Neural crest cell (in vitro differentiated cells): Measurements from ENCODE around the gene ASCC3. TPM values are rescaled to one million over a fixed set of nuclear protein-coding genes. Genes with fewer than 3 reads are reported as not detected.
"Not testable (repeated sequence)": the region's sequence is repeated elsewhere in the genome, so short reads cannot be mapped to it uniquely, and the experiment has no call there.

Source experiments
- DNase-seq: peaks from one replicate; pipeline ENCODE4 v3.0.0; 2021; ENCODE audit warnings: low read depth, mixed read lengths, low spot score
- H3K27ac Mint-ChIP-seq: one replicate; pipeline ENCODE4 v1.8.0; 2021; ENCODE audit warnings: mild to moderate bottlenecking, mixed read lengths; ENCODE audit not compliant: unreplicated experiment
- H3K27me3 Mint-ChIP-seq: 2 replicates; pipeline ENCODE4 v1.8.0; 2021; ENCODE audit warnings: low read depth, mild to moderate bottlenecking, mixed read lengths
- H3K36me3 Mint-ChIP-seq: 2 replicates; pipeline ENCODE4 v1.8.0; 2021; ENCODE audit warnings: low read depth, mild to moderate bottlenecking, mixed read lengths
- H3K4me1 Mint-ChIP-seq: 2 replicates; pipeline ENCODE4 v1.8.0; 2021; ENCODE audit warnings: mixed read lengths
- H3K4me3 Mint-ChIP-seq: one replicate; pipeline ENCODE4 v1.8.0; 2021; ENCODE audit warnings: mild to moderate bottlenecking, mixed read lengths
- H3K9me3 Mint-ChIP-seq: 2 replicates; pipeline ENCODE4 v1.8.0; 2021; ENCODE audit warnings: mixed read lengths
- CTCF ChIP-seq: fragments of 200-600 bp; sonication (generic); conservative IDR thresholded peaks from 2 replicates; pipeline ENCODE4 v1.5.0; 2021; ENCODE audit warnings: antibody characterized with exemption, mild to moderate bottlenecking
- total RNA-seq: library from RNA; stranded (reverse); gene quantifications from 2 replicates; pipeline ENCODE4 v1.2.1, GENCODE V29; 2021

Gene ASCC3
- total RNA-seq, 1 donor from 2014 or later, result 31.4 TPM

DNA sequence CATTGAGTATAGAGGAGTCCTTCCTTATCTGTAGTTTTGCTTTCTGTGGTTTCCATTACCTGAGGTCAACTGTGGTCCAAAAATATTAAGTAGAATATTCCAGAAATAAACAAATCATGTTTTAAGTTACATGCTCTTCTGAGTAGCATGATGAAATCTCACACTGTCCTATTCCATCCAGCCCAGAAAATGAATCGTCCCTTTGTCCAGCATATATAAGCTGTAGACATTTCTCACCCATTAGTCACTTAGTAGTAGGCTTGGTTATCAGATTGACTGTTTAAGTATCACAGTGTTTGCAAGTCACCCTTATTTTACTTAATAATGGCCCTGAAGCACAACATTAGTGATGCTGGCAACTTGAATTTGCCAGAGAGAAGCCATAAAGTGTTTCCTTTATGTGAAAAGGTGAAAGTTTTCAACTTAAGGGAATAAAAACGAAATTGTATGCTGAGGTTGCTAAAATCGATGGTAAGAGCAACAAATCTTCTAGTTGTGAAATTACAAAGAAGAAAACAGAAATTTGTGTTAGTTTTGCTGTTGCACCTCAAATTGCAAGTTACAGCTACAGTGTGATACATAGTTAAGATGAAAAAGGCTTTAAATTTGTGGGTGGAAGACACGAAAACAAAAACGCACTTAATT lies 217.8 kb downstream of the ASCC3 start:
- H3K4me1 Mint-ChIP-seq, result no peaks in the 10 kb centered on the region

DNA sequence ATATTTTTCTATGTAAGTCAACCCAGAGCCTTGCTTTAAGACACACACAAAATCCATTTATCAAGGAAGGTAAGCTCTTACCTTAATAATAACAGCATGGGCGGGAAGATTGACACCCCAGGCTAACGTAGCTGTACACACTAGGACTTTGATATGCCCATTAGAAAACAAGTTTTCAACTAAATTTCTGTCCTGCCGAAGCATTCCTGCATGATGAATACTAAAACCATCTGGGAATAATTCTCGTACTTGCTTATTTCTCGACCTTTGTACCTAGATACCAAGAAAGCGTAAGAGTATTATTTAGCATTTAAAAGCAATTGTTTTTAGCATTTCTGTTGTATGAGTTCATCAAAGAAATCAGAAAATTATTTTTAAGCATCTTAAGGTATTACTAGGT lies 218.9 kb downstream of the ASCC3 start:
- Mint-ChIP-seq H3K4me3 (no peak overlapping the region), H3K36me3 (no peaks in the 10 kb centered on the region), H3K27me3 (no peaks in the 10 kb centered on the region), H3K4me1 (no peaks in the 10 kb centered on the region), H3K9me3 (no peaks in the 10 kb centered on the region), H3K27ac (no peak overlapping the region)
- no peak for DNase-seq
- TF ChIP-seq CTCF, result no peak

More for the DNA sequence above, 217.8 kb downstream of the ASCC3 start:
- H3K9me3 Mint-ChIP-seq, result no peaks in the 10 kb centered on the region
- no peaks in the 10 kb centered on the region for H3K36me3 Mint-ChIP-seq
- no peaks in the 10 kb centered on the region for H3K27me3 Mint-ChIP-seq
- no peak for DNase-seq
- H3K4me3 Mint-ChIP-seq, result no peak overlapping the region
- H3K27ac Mint-ChIP-seq, result no peak overlapping the region
- no peak for TF ChIP-seq CTCF

DNA sequence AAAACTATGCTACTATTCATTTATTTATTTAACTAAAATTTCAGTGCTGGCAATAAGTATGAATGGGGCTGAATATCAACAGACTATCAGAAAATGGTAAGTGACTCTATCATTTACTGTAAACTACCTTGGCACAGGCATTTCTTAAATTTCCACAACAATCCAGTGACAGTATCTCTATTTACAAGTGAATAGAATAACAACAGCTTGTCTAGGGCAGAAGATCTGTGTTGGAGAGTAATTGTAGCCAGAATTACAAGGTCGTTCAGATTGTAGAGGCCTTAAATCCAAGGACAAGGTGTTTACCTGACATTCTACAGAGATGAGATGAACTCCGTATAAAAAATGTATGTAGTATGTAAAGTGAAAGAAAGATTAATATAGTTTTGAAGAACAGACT lies 222.6 kb downstream of the ASCC3 start:
- Mint-ChIP-seq H3K27ac (no peak overlapping the region), H3K4me3 (no peak overlapping the region), H3K9me3 (no peaks in the 10 kb centered on the region), H3K4me1 (no peaks in the 10 kb centered on the region), H3K36me3 (no peaks in the 10 kb centered on the region), H3K27me3 (no peaks in the 10 kb centered on the region)
- TF ChIP-seq CTCF, result no peak
- no peak for DNase-seq

- Mint-ChIP-seq H3K27ac (no peak overlapping the region), H3K4me3 (no peak overlapping the region), H3K36me3 (no peaks in the 10 kb centered on the region), H3K4me1 (no peaks in the 10 kb centered on the region), H3K9me3 (no peaks in the 10 kb centered on the region), H3K27me3 (no peaks in the 10 kb centered on the region)
- peak; percentile 74 for TF ChIP-seq CTCF
- DNase-seq, result no peak
Measured at GRCh38 chr6:100657678-100658330, 223.3 kb downstream of the ASCC3 start.

GRCh38 chr6:100641147-100641546 lies 240.0 kb downstream of the ASCC3 start:
- H3K27me3 Mint-ChIP-seq, H3K27ac Mint-ChIP-seq, DNase-seq, H3K9me3 Mint-ChIP-seq, H3K4me1 Mint-ChIP-seq, H3K4me3 Mint-ChIP-seq: not testable (repeated sequence)
- H3K36me3 Mint-ChIP-seq, result peaks cover 41% of the 10 kb centered on the region

DNA sequence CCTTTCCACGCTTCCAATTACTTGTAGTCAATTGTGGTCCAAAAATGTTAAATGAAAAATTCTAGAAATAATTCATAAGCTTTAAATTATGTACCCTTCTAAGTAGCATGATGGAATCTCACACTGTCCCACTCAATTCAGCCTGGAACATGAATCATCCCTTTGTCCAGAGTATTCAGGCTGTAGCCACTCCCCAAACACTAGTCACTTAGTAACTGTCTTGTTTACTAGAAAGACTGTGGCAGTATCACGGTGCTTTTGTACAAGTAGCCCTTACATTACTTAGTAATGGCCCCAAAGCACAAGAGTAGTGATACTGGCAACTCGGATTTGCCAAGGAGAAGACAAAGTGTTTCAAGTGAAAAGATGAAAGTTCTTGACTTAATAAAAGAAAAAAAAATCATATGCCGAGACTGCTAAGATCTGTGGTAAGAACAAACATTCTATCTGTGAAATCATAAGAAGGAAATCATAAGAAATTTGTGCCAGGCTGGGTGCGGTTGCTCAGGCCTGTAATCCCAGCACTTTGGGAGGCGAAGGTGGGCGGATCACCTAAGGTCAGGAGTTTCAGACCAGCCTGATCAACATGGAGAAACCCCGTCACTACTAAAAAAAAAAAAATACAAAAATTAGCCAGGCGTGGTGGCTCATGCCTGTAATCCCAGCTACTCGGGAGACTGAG lies 247.9 kb downstream of the ASCC3 start:
- H3K27ac Mint-ChIP-seq, result peak overlapping the region; percentile 94
- DNase-seq, result no peak

More for the DNA sequence above, 247.9 kb downstream of the ASCC3 start:
- Mint-ChIP-seq H3K36me3 (peaks cover 26% of the 10 kb centered on the region), H3K9me3 (peaks cover 5% of the 10 kb centered on the region), H3K27me3 (no peaks in the 10 kb centered on the region), H3K4me3 (no peak overlapping the region), H3K4me1 (peaks cover 12% of the 10 kb centered on the region)
- no peak for TF ChIP-seq CTCF
